ENCODE data around the gene DZANK1.
A peak's percentile ranks its signal among the peaks of the same experiment; 100 is the strongest.

The DZANK1 gene

GRCh38 chr20:18405826-18406225 lies 61.0 kb downstream of the DZANK1 start:
- POLR2A ChIA-PET = no interaction called here
- CTCF ChIA-PET = interaction anchor here (0.6 kb wide), 1 partner anchor 10 kb away, joined by 3 read pairs; no protein-coding TSS in a partner anchor
- Histone ChIP-seq H3K9me3 (ENCODE audit: control insufficient read depth, insufficient read depth, low read depth, low read length) (no peaks in the 10 kb centered on the region), H3K36me3 (ENCODE audit: control insufficient read depth in 2 of 2, insufficient read depth in 1 of 2, low read length in 2 of 2) (peaks cover 0 to 14% of the 10 kb centered on the region in 2 experiments; a peak in 1 of 3 replicates), H3K4me3 (ENCODE audit: low read depth, low read length) (no peak overlapping the region), H3K4me1 (ENCODE audit: control insufficient read depth, insufficient read depth, low read length) (no peaks in the 10 kb centered on the region), H3K27ac (ENCODE audit: extremely low read depth, low read depth, low read length) (no peak overlapping the region)
- no peak for TF ChIP-seq PRDM1 (tag by site-specific recombination; IDR thresholded peaks at IDR 0.05)
- no peak for TF ChIP-seq GLI2 (tag by site-specific recombination; IDR thresholded peaks at IDR 0.05; ENCODE audit: borderline replicate concordance, low read depth)
- TF ChIP-seq TRIM28 (IDR thresholded peaks at IDR 0.05; ENCODE audit: borderline replicate concordance, low read length) = no peak
- TF ChIP-seq ZNF660 (tag by site-specific recombination; IDR thresholded peaks at IDR 0.05) = no peak
- TF ChIP-seq ZNF23 (tag by site-specific recombination; IDR thresholded peaks at IDR 0.05; ENCODE audit: borderline replicate concordance) = no peak
- TF ChIP-seq BCL11A (tag by site-specific recombination; IDR thresholded peaks at IDR 0.05; ENCODE audit: low read depth) = no peak

- Histone ChIP-seq H3K27ac (ENCODE audit: extremely low read depth, low read depth, low read length) (no peak overlapping the region), H3K9me3 (ENCODE audit: control insufficient read depth, insufficient read depth, low read depth, low read length) (no peaks in the 10 kb centered on the region), H3K4me1 (ENCODE audit: control insufficient read depth, insufficient read depth, low read length) (no peaks in the 10 kb centered on the region), H3K4me3 (ENCODE audit: low read depth, low read length) (no peak overlapping the region), H3K36me3 (ENCODE audit: control insufficient read depth in 2 of 2, insufficient read depth in 1 of 2, low read length in 2 of 2) (peaks cover 0 to 14% of the 10 kb centered on the region in 2 experiments; a peak in 1 of 3 replicates)
- no peak for TF ChIP-seq ZBTB7A (tag by site-specific recombination; IDR thresholded peaks at IDR 0.05; ENCODE audit: low read depth)
- ChIA-PET CTCF (no interaction called here), POLR2A (interaction anchor here (0.6 kb wide), 1 partner anchor 365 kb away, joined by 3 read pairs; no protein-coding TSS in a partner anchor)
Observed at GRCh38 chr20:18404172-18404571, 62.7 kb downstream of the DZANK1 start.

- H3K27ac ChIP-seq (ENCODE audit: extremely low read depth, low read depth, low read length) = no peak overlapping the region
- no peaks in the 10 kb centered on the region for H3K9me3 ChIP-seq (ENCODE audit: control insufficient read depth, insufficient read depth, low read depth, low read length)
- H3K36me3 ChIP-seq (ENCODE audit: control insufficient read depth in 2 of 2, insufficient read depth in 1 of 2, low read length in 2 of 2) = peaks cover 0 to 14% of the 10 kb centered on the region in 2 experiments; a peak in 1 of 3 replicates
- POLR2A ChIA-PET = no interaction called here
- no peak overlapping the region for H3K4me3 ChIP-seq (ENCODE audit: low read depth, low read length)
- TF ChIP-seq TRIM28 (IDR thresholded peaks at IDR 0.05; ENCODE audit: borderline replicate concordance, low read length) = no peak
- no peak for TF ChIP-seq ZNF391 (tag by site-specific recombination; IDR thresholded peaks at IDR 0.05; ENCODE audit: borderline replicate concordance, low read depth)
- TF ChIP-seq ZNF274 (IDR thresholded peaks at IDR 0.05; ENCODE audit: low read length) = no peak
- no peak for TF ChIP-seq ZNF274 (tag by site-specific recombination; IDR thresholded peaks at IDR 0.05; ENCODE audit: borderline replicate concordance)
- TF ChIP-seq ZNF398 (tag by site-specific recombination; IDR thresholded peaks at IDR 0.05) = no peak
- TF ChIP-seq ZNF16 (tag by site-specific recombination; IDR thresholded peaks at IDR 0.05; ENCODE audit: low read depth) = no peak
- H3K4me1 ChIP-seq (ENCODE audit: control insufficient read depth, insufficient read depth, low read length) = no peaks in the 10 kb centered on the region
- CTCF ChIA-PET = no interaction called here
Observed at GRCh38 chr20:18403269-18403668, 63.6 kb downstream of the DZANK1 start.

GRCh38 chr20:18401305-18401704 lies 65.5 kb downstream of the DZANK1 start:
- TF ChIP-seq TRIM28 (IDR thresholded peaks at IDR 0.05; ENCODE audit: borderline replicate concordance, low read length) = 0 out of 2 replicates have a peak, but pooled peaks have one; percentile 18
- no peak for TF ChIP-seq ZBTB7A (tag by site-specific recombination; IDR thresholded peaks at IDR 0.05; ENCODE audit: low read depth)
- POLR2A ChIA-PET = no interaction called here

GRCh38 chr20:18400460-18400859 lies 66.4 kb downstream of the DZANK1 start:
- CTCF ChIA-PET = interaction anchor here (1.3 kb wide), 1 partner anchor 13 kb away, joined by 3 read pairs; no protein-coding TSS in a partner anchor
- no peaks in the 10 kb centered on the region for H3K9me3 ChIP-seq (ENCODE audit: control insufficient read depth, insufficient read depth, low read depth, low read length)
- no peak for TF ChIP-seq ZNF660 (tag by site-specific recombination; IDR thresholded peaks at IDR 0.05)
- TF ChIP-seq PRDM2 (tag by site-specific recombination; IDR thresholded peaks at IDR 0.05; ENCODE audit: borderline replicate concordance) = no peak
- no peak for TF ChIP-seq ZNF341 (tag by site-specific recombination; IDR thresholded peaks at IDR 0.05; ENCODE audit: low read depth)
- no peak for TF ChIP-seq ZNF555 (tag by site-specific recombination; conservative IDR thresholded peaks at IDR 0.05)
- TF ChIP-seq GLIS1 (tag by site-specific recombination; IDR thresholded peaks at IDR 0.05) = no peak
- POLR2A ChIA-PET = no interaction called here
- H3K4me3 ChIP-seq (ENCODE audit: low read depth, low read length) = no peak overlapping the region
- H3K4me1 ChIP-seq (ENCODE audit: control insufficient read depth, insufficient read depth, low read length) = no peaks in the 10 kb centered on the region
- H3K27ac ChIP-seq (ENCODE audit: extremely low read depth, low read depth, low read length) = no peak overlapping the region
- peaks cover 0 to 21% of the 10 kb centered on the region in 2 experiments; a peak in 1 of 3 replicates for H3K36me3 ChIP-seq (ENCODE audit: control insufficient read depth in 2 of 2, insufficient read depth in 1 of 2, low read length in 2 of 2)

More at GRCh38 chr20:18401305-18401704, 65.5 kb downstream of the DZANK1 start:
- no peak overlapping the region for H3K27ac ChIP-seq (ENCODE audit: extremely low read depth, low read depth, low read length)
- no peak overlapping the region for H3K4me3 ChIP-seq (ENCODE audit: low read depth, low read length)
- CTCF ChIA-PET = no interaction called here
- H3K9me3 ChIP-seq (ENCODE audit: control insufficient read depth, insufficient read depth, low read depth, low read length) = no peaks in the 10 kb centered on the region
- H3K36me3 ChIP-seq (ENCODE audit: control insufficient read depth in 2 of 2, insufficient read depth in 1 of 2, low read length in 2 of 2) = peaks cover 0 to 21% of the 10 kb centered on the region in 2 experiments; a peak in 1 of 3 replicates
- no peaks in the 10 kb centered on the region for H3K4me1 ChIP-seq (ENCODE audit: control insufficient read depth, insufficient read depth, low read length)

Measured in HEK293 (cell line).